Mesenteric fat pad (tissue), 1 donor: ENCODE data around the gene PARVB. TPM values are rescaled to one million over a fixed set of nuclear protein-coding genes. Genes with fewer than 3 reads are reported as not detected.

Source experiments
- DNase-seq: peaks from one replicate; pipeline ENCODE4 v3.0.0-alpha.2; 2020; ENCODE audit warnings: low spot score
- total RNA-seq: library from RNA; stranded (reverse); fragmentation: NEBNext Ultra II Directional; extraction: Animal tissue kit (Norgen Biotek cat#: 25700); gene quantifications from one replicate; pipeline ENCODE4 v1.2.1, GENCODE V29; 2021
- donor health status: DM: yes; HTN: yes; CAD: no.

The PARVB gene
- total RNA-seq, 1 donor from 2014 or later = 76.2 TPM

DNA sequence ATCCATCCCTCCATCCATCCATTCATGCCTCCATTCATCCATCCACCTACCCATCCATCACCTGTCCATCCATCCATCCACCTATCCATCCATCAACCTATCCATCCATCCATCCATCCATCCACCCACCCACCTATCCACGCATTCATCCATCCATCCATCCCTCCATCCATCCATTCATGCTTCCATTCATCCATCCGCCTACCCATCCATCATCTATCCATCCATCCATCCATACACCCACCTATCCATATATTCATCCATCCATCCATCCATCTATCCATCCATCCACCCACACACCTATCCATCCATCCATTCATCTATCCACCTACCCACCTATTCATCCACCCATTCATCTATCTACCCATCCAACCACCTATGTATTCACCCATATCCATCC lies 170.5 kb downstream of the PARVB start:
- no peak for DNase-seq

DNA sequence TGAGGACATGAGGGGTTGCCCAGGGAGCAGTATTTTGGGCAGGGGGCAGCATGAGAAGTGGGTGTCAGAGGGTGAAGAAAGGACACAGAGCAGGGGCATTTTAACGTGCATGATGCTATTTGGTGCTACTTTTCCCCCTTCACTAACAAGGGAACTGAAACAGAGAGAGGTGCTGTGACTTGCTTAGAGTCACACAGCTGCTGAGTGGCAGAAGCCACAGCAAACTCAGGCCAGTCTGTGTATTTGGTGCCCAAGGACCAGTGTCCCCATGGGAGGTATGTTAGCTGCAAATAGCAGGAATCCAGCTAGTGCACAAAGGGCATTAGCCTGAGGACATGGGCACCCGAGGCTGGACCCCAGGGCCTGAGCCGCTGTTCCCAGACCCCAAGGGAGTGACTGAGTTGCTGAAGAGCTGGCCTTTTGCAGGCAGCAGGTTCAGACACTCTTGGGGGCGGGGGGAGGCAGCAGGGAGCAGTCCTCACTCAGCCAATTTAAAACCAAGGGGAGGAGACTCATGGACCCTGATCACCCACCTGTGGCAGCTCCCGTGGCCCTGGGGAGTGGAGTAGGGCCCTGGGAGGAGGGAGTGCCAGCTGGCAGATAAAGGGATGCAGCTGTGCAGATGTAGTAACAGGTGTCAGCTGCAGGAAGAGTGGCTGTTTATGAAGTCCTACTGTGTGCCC lies 171.2 kb downstream of the PARVB start:
- DNase-seq = peak; percentile 87

DNA sequence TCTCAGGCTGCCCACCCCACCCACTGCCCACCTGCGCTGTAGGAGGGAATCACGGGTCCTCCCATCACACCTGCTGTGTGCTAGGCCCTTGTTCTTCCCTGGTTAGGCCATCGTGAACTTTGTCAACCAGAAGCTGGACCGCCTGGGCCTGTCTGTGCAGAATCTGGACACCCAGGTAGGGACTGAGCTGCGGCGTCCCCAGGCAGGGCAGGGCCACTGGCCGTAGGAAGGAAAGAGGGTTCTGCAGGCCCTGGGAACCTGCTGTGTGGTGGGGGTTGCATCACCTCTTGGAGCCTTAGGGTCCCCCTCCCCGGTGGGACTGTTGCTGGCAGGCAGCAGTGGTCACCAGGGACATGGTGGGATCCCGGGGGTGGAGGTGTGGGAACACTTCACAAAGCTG lies 172.1 kb downstream of the PARVB start:
- peak; percentile 59 for DNase-seq

DNA sequence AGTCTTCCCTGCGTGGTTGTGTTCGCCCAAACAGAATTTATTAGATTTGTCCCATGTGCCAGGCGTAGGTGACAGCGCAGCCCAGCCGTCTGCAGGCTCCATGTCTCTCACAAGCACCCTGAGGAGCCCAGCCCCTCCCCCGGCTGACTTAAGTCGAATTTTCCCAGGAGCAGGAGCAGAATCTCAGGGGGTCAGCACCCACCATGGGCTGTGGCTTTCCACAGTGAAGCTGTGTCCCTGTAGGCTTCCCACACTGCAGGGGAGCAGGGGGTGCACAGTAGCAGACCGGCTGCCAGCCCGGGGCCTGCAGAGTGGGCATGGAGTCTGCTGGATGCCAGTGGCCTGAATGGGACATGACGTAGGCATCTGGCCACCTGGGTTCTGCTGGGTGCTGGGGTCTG lies 172.6 kb downstream of the PARVB start:
- peak; percentile 76 for DNase-seq

DNA sequence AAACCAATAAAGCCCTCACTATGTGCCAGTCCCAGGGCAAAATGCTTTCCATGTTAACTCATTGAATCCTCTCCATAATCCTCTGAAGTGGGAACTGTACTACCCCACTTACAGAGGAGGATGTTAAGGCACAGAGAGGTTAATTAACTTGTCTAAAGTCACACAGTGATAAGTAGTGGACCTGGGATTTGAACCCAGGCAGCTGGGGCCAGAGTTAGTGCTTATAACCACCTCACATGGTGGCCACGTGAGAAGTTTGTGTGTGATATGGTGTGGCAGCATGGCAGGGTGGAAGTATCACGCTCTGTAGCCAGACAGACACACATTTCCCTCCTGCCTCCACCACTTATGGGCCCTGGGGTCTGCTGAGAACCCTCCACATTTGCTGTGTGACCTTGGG lies 173.2 kb downstream of the PARVB start:
- DNase-seq = no peak

DNA sequence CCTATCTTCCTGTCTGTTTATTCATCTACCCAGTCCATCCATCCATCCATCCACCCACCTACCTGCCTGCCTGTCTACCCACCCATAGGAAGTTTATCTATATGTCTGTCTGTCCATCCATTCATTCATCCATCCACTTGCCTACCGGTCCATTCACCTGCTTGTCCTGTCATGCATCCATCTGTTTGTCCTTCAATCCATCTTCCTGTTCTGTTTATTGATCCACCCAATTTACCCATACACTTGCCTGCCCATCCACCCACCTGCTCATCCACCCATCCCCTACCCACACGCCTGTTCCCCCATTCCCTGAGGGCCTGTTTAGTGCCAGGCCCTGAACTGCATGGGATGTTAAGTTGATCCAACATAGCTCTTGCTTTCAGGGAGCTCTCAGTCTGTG lies 175.1 kb downstream of the PARVB start:
- DNase-seq = no peak

DNA sequence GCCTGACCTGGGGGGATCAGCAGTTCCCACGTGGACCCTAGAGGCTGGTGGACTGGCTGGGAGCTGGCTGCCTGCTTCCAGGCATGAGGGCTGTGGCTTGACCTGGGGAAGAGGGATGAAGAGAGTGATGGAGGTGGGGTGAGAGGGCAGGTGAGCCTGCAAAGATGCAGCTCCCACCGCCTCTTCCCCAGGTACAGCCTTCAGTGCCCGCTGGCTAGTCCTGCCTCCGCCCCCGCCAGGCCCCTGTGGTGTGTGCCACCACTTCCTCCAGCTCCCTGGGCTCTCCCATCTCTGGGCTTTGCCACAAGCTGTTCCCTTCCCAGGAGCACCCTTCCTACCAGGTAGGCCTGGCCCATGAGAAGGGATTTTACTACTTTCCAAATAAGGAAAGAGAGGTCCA lies 175.8 kb downstream of the PARVB start:
- peak; percentile 78 for DNase-seq

DNA sequence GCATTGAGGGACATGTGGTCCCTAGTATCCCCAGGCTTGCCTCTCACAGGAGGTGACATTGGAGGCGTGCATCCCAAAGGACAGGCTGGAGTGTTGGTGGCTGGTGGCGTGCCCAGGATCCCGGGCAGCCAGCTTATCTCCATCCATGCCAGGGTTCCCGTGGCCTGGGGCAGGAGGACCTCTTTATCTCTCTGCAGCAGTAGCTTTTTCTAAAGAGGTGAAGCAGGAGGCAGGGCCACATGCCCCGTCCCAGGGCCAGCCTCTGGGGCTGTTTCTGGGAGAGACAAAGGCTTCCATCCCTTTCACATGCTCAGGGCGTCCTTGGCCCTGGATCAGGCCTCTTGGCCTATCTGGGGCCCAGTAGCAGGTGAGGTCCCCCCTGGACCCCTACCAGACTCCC lies 176.3 kb downstream of the PARVB start:
- DNase-seq = peak; percentile 60

DNA sequence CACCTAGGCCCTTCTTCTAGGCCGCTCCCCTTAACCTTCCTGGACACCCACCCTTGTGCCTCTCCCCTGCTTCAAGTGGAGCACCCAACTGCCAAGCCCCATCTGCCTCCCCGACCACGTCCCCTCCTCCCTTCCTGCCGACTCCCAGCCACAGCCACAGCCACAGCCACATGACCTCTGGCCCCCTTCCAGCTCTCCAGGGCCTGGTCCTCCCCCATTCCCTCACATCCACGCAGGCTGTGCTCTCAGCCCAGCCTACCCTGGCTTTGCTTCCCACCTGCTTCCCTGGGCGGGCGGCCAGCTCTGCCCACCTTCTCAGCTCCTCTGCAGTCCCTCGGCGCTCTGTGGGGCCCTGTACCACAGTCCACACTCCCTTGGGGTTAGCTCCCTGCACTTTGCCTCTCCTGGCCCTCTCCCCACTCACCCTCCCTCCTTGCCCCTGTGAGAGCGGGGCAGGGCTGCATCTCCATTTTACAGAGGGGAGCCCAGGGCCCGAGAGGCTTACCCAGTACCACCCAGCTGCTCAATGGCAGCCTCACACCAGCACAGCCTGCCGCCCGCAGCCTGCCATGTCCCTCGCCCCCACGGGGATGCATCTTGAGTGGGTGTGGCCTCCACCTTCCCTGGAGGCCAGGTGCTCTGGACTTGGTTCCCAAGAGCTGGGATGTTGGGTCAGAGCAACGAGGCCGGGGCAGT lies 176.9 kb downstream of the PARVB start:
- peak; percentile 87 for DNase-seq

DNA sequence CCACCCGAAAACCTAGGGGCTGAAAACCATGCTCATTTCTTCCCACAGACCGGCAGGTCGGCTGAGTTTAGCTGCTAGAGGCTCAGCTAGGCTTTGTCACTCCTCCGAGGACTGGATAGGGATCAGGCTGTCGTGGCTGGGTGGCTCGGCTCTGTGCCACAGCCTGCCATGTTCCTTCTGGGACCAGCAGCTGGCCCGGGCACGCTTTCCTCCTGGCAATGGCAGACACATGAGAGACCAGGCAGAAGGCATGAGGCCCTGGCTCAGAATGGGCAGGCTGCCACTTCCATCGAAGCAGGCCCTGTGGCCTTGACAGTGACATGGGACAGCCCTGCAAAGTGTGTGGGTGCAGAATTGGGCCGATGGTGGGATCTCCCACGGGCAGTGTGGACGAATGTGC lies 177.6 kb downstream of the PARVB start:
- DNase-seq = peak; percentile 83

DNA sequence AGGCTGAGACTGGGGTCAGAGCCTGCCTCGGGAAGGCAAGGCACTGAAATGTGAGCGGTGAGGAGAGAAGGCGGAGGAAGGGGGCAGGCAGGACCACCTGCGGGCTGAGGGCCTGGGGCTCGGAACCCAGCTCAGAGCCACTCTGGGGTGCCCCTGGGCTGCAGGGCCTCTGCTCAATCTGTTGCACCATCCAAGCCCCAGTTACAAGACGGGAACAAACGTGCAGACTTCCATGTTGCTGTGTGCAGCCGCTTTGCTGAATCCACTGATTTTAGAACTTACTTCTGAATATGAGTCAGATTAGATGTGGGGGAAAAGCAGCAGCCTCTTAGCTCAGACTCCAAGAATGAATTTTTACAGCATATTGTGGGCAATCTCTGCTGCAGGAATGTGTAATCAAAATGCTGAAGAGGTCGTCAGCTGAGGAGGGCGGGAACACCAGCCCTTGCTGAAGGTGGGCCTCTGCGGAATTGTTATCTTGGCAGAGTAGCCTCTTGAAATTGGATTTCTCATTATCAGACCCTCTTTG lies 178.2 kb downstream of the PARVB start:
- peak; percentile 64 for DNase-seq

DNA sequence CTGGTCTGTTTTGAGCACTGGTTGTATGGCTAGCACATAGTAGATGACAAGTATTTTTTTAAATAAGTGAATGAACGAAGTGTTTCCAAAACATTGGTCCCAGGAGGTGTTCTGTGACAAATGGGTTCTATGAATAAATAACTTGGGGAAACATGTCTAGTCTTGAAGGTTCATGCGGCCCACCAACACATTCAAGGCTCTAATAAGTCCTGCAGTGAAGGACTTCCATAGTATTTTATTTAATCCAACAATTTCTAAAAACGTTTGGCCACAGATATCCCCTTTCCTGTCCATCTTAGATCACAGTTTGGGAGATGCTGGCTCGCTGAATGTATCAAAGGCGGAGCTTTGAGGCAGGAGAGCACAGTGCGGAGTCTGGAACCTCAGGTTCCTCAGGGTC lies 179.1 kb downstream of the PARVB start:
- DNase-seq = no peak

DNA sequence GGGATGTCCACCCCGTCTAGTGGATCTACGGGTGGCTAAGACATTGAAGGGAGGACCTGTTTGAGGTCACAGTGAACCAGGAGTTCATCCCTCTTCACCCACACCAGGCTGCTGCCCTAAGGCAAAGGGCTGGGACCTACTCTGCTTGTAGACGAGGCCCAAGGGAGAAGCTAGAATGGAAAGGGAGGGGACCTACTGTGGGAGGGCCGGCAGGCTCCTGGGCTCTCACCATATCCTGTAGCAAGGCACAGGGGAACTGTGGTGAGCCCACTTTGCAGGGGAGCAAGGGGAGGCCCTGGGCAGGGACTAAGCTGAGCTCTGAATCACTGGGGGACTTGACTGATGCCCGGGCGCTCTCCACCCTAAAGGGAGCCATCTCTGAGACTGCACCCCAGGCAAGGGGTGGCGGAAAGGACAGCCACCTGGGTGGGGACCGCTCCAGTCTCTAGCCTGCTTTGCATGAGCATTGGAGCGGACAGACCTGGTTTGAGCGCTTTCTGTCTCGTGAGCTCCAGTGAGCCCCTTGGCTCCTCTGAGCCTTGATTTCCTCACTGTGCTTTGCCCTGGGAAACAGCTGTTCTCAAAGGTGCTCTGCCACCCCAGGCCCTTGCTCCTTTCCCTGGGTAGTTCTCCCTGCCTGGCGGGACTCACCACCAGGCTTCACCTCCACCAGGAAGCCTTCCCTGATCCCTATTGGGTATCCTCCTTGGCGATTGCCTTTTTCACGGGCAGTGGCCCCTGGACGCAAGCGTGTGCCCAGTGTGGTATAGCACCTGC lies 180.8 kb downstream of the PARVB start:
- peak; percentile 82 for DNase-seq

DNA sequence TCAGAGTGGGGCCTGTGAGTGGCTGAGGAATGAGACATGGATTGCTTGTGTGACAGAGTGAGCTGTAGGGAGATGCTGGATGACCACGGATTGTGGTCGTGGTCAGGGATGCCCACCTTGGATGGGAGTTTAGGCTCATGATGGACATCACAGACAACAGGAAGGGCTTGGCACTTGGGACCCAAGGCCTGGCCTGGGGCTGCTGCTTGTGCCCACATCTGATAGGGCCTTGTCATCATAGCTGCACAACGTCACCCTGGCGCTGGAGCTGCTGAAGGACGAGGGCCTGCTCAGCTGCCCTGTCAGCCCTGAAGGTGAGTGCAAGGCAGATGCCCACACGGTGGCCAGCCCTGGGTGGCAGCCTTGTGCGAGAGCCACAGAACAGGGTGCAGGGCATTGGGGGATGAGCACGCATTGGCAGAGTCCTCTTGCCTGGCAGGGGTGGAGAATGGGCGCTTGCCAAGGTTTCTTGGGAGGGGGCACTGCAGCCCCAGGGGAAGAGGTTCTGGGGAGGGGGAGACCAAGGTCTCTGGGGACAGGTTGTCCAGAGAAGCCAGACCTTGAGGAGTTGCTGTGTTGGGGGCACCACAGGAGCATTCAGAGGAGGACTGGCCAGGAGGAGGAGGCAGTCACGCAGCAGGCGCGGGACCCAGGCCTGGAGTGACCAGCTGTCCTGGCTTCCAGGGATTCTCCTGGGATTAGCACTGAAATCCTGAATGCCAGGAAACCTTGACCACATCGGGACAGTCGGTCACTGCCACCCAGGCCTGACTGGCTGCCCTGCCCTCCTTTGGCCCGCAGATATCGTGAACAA lies 181.6 kb downstream of the PARVB start:
- DNase-seq = peak; percentile 69

DNA sequence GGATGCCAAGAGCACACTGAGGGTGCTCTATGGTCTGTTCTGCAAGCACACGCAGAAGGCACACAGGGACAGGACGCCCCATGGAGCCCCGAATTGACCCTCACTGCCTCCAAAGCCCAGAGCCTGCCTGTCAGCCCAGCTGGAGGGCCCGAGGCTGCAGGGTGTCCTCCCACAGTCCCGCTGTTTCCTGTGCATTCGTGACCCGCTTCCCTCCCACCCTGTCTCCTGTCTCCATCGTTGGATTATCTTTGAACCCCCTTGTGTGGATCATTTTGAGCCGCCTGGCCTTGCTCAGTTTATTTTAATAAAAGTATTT lies 182.2 kb downstream of the PARVB start:
- DNase-seq = peak; percentile 49

DNA sequence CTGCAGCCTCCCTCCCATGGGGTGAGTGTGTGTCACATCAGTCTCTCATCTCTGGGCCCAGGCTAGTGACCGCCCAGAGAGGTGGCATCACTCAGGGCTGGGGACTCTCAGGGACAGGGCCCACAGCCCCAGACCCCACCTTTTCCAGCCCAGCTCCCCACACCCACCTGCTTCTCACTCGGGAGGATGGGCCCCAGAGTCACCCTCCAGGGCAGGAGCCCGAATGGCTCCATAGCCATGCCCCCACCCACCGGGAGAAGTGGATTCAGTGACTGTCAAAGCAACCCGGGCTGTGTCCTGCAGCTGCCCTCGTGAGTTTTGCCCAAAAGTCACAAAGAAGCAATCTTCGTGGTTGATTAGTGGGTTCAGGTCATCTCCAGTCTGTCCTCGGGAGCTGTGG lies 182.6 kb downstream of the PARVB start:
- DNase-seq = peak; percentile 85

DNA sequence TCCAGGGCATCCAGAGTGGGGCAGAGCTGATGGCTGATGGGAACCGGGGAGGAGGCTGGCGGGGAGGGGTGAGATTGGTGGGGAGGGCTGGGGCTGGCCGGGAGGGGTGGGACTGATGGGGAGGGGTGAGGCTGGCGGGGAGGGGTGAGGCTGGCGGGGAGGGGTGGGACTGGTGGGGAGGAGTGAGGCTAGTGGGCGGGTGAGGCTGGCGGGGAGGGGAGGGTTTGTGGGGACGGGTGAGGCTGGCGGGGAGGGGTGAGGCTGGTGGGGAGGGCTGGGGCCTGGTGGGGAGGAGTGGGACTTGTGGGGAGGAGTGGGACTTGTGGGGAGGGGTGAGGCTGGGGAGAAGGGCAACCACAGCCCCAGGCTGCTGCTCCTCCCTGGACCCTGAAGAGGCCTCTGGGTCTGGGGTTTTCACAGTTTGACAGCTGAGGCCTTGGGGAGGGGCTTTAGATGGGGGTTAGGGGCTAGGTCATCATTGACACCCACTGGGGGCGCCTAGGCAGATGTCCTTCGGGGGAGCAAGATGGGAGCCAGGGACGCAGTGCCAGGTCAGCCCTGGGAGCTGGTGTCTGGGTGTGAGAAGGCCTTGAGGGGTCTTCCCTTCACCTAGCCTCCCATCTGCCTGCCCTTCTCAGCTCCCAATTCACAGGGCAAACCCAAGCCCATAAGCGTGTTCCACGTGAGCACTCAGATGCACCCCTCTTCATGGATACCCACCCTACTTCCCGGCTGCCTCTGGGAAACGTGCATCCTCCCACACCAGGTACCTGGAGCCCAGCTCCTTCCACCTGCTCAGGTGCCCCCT lies 183.3 kb downstream of the PARVB start:
- peak; percentile 82 for DNase-seq

DNA sequence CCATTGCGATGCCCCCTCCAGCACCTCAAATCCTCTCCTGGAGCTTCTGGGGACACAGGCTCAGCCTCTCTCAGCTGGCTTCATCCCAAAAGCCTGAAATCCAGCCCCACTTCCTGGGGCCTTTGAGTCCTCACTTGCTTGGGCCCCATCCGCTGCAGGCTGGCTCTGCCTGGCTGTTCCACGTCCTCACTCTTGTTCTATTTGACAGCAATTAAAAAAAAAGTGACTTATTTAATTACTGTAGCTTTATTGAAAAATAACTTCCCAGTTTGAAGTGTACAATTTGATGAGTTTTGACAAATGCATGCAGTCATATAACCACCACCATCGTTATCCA lies 183.8 kb downstream of the PARVB start:
- no peak for DNase-seq

DNA sequence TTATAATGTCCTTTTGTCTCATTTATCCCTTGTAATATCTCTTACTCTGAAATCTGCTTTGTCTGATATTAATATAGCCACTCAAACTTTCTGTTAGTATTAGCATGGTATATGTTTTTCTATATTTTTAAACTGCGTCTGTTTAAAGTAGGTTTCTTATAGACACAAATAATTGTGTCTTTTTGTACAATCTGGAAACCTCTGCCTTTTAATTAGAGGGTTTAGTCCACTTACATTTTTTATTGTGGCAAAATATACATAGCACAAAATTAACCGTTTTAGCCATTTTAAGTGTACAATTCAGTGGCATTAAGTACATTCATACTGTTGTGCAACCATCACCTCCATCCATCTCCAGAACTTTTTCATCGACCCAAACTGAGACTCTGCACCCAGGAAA lies 185.2 kb downstream of the PARVB start:
- DNase-seq = no peak

DNA sequence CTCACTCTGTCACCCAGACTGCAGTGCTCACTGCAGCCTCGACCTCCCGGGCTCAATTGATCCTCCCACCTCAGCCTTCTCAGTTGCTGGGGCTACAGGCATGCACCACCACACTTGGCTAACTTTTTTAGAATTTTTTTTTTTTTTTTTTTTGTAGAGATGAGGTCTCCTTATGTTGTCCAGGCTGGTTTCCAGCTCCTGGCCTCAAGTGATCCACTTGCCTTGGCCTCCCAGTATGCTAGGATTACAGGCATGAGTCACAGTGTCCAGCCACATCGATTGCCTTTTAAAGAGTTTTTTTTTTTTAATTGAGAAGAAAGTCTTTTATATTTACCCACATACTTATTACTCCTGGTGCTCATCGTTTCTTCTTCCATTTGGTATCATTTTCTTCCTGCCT lies 186.6 kb downstream of the PARVB start:
- peak; percentile 39 for DNase-seq
